WTC11 (cell line): ENCODE measurements around the gene SHANK2.

ENCODE experiments used
- ZNF425 ChIP-seq: fragments of 250-450 bp; sonication (Bioruptor Pico); conservative IDR thresholded peaks from 2 replicates; pipeline ENCODE4 v1.9.0; 2021; ENCODE audit warnings: mild to moderate bottlenecking
- TF ChIP-seq, protein P1 (sequence below): sonication (generic); formaldehyde crosslinking; IDR thresholded peaks from 2 replicates; pipeline ENCODE4 v1.8.1; 2023; ENCODE audit warnings: mild to moderate bottlenecking, missing genetic modification reagents, borderline replicate concordance
- TF ChIP-seq, protein P2 (sequence below): fragments of 250-450 bp; sonication (Bioruptor Pico); IDR thresholded peaks from 2 replicates; pipeline ENCODE4 v1.9.0; 2021; ENCODE audit warnings: moderate library complexity, mild to moderate bottlenecking, inconsistent platforms, borderline replicate concordance

- TF ChIP-seq ZNF425 (CRISPR knock-in tag) = no peak
- TF ChIP-seq, protein P1, sequence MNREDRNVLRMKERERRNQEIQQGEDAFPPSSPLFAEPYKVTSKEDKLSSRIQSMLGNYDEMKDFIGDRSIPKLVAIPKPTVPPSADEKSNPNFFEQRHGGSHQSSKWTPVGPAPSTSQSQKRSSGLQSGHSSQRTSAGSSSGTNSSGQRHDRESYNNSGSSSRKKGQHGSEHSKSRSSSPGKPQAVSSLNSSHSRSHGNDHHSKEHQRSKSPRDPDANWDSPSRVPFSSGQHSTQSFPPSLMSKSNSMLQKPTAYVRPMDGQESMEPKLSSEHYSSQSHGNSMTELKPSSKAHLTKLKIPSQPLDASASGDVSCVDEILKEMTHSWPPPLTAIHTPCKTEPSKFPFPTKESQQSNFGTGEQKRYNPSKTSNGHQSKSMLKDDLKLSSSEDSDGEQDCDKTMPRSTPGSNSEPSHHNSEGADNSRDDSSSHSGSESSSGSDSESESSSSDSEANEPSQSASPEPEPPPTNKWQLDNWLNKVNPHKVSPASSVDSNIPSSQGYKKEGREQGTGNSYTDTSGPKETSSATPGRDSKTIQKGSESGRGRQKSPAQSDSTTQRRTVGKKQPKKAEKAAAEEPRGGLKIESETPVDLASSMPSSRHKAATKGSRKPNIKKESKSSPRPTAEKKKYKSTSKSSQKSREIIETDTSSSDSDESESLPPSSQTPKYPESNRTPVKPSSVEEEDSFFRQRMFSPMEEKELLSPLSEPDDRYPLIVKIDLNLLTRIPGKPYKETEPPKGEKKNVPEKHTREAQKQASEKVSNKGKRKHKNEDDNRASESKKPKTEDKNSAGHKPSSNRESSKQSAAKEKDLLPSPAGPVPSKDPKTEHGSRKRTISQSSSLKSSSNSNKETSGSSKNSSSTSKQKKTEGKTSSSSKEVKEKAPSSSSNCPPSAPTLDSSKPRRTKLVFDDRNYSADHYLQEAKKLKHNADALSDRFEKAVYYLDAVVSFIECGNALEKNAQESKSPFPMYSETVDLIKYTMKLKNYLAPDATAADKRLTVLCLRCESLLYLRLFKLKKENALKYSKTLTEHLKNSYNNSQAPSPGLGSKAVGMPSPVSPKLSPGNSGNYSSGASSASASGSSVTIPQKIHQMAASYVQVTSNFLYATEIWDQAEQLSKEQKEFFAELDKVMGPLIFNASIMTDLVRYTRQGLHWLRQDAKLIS (CRISPR knock-in tag) = no peak
- TF ChIP-seq, protein P2, sequence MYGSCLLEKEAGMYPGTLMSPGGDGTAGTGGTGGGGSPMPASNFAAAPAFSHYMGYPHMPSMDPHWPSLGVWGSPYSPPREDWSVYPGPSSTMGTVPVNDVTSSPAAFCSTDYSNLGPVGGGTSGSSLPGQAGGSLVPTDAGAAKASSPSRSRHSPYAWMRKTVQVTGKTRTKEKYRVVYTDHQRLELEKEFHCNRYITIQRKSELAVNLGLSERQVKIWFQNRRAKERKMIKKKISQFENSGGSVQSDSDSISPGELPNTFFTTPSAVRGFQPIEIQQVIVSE (CRISPR knock-in tag) = no peak
Measured at GRCh38 chr11:71255323-71255722, 2.9 kb upstream of the SHANK2 start.
